Neutrophil (primary cell): ENCODE data around the gene ONECUT3.

Experiments used
- H3K27ac ChIP-seq: fragments of 200-600 bp; sonication (generic); 2 replicates; pipeline ENCODE4 v1.5.1; 2016; ENCODE audit warnings: mild to moderate bottlenecking, moderate library complexity
- H3K27me3 ChIP-seq: fragments of 200-600 bp; sonication (generic); 2 replicates; pipeline ENCODE4 v1.6.0; 2016; ENCODE audit warnings: mild to moderate bottlenecking
- H3K36me3 ChIP-seq: fragments of 200-600 bp; sonication (generic); 2 replicates; pipeline ENCODE4 v1.5.1; 2017
- H3K4me1 ChIP-seq, 2 experiments: fragments of 200-600 bp in 1 of 2; sonication (generic) in 1 of 2; 1 replicate in 1 of 2; 2 replicates in 1 of 2; pipeline versions ENCODE4 v1.5.1 to v1.6.1; 2013 to 2016; ENCODE audit warnings: low read depth in 1 of 2, low read length in 1 of 2, mild to moderate bottlenecking in 1 of 2, moderate library complexity in 1 of 2; ENCODE audit not compliant: control insufficient read depth in 1 of 2, insufficient read depth in 1 of 2
- H3K4me3 ChIP-seq, 2 experiments: fragments of 200-600 bp in 1 of 2; sonication (generic) in 1 of 2; 1 replicate in 1 of 2; 2 replicates in 1 of 2; pipeline ENCODE4 v1.5.1; 2013 to 2016; ENCODE audit warnings: low read depth in 1 of 2, low read length in 1 of 2, mild to moderate bottlenecking in 1 of 2, moderate library complexity in 1 of 2
- H3K9me3 ChIP-seq: fragments of 200-600 bp; sonication (generic); 2 replicates; pipeline ENCODE4 v1.5.1; 2016
- TF ChIP-seq, protein P1 (sequence below): fragments of 200-600 bp; sonication (generic); IDR thresholded peaks from 2 replicates; pipeline ENCODE4 v1.5.1; 2016; ENCODE audit warnings: antibody characterized with exemption

The ONECUT3 gene

DNA sequence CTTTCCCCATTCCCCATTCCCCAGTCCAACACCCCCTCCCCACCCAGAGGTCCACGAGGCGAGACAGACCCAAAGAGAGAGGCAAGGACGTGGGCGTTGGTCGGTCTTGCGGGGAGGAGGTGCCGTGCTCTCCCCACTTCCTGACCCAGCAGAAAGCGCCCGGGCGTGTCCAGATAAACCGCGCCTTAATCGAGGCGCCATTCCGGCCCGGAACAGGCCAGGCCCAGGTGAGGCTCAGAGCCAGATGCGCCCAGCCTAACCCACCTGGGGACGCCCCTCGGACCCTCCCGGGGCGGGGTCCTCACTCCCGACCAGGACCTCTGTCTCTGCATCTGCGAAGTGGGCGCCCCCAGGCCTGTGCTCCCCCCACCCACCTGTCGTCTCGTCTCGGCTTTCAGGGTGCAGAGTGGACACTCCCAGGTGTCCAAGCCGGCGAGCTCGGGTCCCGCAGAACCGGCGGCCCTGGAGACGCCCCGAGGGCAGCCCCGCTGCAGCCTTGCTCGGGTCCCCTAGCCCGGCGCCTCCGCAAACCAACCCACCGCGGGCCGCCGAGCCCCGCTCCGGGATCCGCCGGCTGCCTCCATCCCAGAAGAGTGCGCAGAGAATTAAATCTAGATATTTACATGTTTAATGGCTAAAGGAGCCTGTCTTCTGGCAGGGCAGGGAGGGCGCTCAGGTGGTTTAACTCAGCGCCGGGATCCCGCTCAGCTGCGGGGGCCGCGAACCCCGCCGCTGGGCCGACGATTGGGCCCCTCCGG is 5.0 kb upstream of the ONECUT3 start:
- no peaks in the 10 kb centered on the region for H3K36me3 ChIP-seq
- TF ChIP-seq, protein P1, sequence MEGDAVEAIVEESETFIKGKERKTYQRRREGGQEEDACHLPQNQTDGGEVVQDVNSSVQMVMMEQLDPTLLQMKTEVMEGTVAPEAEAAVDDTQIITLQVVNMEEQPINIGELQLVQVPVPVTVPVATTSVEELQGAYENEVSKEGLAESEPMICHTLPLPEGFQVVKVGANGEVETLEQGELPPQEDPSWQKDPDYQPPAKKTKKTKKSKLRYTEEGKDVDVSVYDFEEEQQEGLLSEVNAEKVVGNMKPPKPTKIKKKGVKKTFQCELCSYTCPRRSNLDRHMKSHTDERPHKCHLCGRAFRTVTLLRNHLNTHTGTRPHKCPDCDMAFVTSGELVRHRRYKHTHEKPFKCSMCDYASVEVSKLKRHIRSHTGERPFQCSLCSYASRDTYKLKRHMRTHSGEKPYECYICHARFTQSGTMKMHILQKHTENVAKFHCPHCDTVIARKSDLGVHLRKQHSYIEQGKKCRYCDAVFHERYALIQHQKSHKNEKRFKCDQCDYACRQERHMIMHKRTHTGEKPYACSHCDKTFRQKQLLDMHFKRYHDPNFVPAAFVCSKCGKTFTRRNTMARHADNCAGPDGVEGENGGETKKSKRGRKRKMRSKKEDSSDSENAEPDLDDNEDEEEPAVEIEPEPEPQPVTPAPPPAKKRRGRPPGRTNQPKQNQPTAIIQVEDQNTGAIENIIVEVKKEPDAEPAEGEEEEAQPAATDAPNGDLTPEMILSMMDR = no peak
- H3K4me3 ChIP-seq = no peak overlapping the region
- H3K9me3 ChIP-seq = no peaks in the 10 kb centered on the region
- no peak overlapping the region for H3K27ac ChIP-seq
- H3K27me3 ChIP-seq = peaks cover 100% of the 10 kb centered on the region
- H3K4me1 ChIP-seq = peaks cover 0 to 9% of the 10 kb centered on the region in 2 experiments

DNA sequence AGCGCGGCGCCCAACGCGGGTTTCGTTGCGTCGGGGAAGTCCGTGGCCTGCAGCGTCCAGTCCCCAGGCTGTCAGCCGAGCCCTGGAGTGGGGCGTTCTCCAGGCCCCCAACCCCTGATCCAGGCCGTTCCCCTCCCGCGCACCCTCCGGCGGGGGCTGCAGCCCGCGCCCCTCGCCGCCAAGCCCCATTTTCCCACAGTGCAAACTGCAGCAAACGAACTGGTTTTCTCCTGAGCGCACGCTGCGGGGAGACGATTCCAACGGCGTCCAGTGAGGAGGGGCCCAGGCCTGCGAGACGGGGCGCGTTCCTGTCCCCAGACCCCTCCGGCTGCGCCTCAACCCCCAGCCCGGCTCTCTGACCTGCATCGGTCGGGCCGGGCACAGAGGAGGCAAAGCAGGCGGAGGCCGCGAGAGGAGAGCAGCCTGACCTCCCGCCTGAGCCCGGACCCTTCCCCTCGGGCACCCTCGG is 4.4 kb upstream of the ONECUT3 start:
- no peak overlapping the region for H3K4me3 ChIP-seq
- TF ChIP-seq, protein P1 = no peak
- no peaks in the 10 kb centered on the region for H3K9me3 ChIP-seq
- H3K27ac ChIP-seq = no peak overlapping the region
- peaks cover 0 to 9% of the 10 kb centered on the region in 2 experiments for H3K4me1 ChIP-seq
- no peaks in the 10 kb centered on the region for H3K36me3 ChIP-seq
- peaks cover 99% of the 10 kb centered on the region for H3K27me3 ChIP-seq

DNA sequence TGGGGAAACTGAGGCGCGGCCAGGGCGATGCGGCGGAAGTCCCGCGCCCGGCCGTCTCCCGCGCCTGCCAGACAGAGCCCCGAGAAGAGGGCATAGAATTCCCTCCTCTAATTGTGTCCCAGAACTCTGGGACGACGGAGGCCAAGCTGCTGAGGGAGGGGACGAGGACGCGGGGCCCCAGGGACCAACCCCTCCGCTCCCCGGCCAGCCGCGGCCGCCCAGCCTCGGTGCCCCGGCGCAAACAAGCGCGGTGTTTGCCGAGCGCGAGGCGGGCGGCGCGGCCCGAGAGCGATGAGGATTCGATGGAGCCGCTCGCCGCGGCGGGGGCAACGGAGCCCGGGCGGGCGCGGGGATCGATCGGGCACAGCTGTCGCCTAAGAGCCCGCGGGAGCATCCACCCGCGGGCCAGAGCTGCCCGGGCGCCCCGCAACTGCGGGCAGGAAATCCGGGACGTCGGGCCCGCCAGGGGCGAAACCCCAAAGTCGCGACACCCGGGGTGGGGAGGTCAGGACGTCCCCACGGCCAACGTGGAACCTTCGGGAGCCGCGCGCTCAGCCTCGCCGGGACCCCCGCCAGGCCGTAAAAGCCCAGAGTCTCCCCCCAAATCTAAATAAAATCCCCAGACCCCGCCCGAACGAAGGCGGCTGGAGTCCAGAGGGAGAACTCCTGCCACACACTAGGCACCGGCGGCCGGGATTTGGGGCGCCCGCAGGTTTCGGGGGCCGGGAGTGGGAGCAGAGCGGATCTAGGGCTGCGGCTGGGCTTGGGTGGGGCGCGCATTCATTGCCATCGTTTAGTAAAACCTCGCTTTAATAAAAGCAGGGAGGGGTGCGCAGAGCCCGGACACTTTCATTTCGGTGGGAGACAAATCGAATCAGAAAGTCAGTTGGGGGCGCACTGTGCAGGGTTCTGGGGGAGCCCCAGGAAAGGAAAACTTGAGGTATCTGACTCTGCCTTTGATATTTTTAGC is 3.6 kb upstream of the ONECUT3 start:
- H3K27me3 ChIP-seq = peaks cover 97% of the 10 kb centered on the region
- TF ChIP-seq, protein P1 = no peak
- H3K36me3 ChIP-seq = no peaks in the 10 kb centered on the region
- no peaks in the 10 kb centered on the region for H3K9me3 ChIP-seq
- H3K4me3 ChIP-seq = no peak overlapping the region
- H3K27ac ChIP-seq = no peak overlapping the region
- H3K4me1 ChIP-seq = peaks cover 2 to 11% of the 10 kb centered on the region in 2 experiments

DNA sequence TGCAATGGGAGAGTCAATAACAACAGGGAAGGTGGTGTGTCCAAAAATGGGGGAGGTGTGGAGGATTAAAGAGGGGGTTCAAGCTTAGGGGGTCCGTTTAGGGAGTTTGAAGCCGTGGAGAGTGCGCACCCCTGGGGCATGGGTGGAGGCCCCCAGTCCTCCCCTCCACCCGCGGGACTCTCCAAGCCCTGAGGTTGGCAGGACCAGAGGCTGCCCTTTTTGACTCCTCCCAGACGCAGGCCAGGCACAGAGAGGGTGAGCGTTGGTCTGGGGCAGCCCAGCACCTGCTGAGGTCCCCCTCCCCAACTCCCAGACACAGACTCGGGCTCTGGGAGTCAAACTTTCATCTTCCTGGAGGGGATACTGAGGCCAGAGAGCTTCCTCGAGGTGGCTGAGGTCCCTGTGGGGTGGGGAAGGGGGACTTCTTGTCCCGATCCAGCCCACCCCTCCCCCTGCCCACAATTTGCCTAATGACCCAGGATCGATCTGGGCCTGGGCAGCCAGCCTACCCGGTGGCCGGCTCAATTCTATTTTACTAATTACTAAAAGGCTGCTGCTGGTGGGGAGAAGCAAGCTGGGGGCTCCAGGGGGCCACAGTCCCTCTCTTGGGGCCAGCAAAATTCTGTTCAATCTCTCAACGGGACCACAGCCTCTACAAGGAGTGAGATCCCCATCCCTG is 2.8 kb upstream of the ONECUT3 start:
- no peak overlapping the region for H3K27ac ChIP-seq
- no peak overlapping the region for H3K4me3 ChIP-seq
- TF ChIP-seq, protein P1 = no peak
- H3K4me1 ChIP-seq = peaks cover 10 to 20% of the 10 kb centered on the region in 2 experiments
- no peaks in the 10 kb centered on the region for H3K36me3 ChIP-seq
- no peaks in the 10 kb centered on the region for H3K9me3 ChIP-seq
- peaks cover 97% of the 10 kb centered on the region for H3K27me3 ChIP-seq

DNA sequence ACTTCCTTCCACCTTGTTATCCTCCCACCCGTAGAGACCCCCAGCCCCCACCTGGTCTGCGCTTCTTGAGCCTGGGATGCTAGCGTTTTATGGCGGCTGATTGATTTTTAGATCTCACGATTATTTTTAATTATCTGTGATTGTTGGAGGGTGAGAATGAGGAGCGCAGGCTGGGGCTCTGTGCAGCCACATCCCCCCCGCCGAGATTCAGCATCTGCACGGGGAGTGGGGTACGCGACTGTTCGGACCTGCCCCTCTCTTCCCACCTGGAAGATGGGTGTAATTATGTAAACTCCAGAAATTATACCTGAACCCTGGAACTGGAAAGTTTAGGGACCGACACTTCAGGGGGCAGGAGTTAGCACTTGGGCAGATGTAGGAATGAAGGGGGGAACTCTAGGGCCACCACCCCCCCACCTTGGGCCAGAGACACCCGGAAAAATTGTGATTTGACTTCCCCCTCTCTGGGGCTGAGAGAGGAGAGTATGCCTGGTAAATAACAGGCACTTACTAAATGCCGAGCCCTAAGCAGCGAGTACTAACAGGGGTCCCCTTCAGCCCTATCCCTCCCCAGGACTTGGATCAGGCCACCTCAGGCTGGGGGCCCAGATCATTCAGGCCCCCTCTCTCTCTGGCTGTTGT is 1.8 kb upstream of the ONECUT3 start:
- no peaks in the 10 kb centered on the region for H3K9me3 ChIP-seq
- peaks cover 97% of the 10 kb centered on the region for H3K27me3 ChIP-seq
- H3K4me3 ChIP-seq = no peak overlapping the region
- no peak overlapping the region for H3K27ac ChIP-seq
- peaks cover 13 to 24% of the 10 kb centered on the region in 2 experiments for H3K4me1 ChIP-seq
- H3K36me3 ChIP-seq = no peaks in the 10 kb centered on the region
- TF ChIP-seq, protein P1 = no peak
